GM03348 (cell line): ENCODE data around the gene PTPN3.
A peak's percentile ranks its signal among the peaks of the same experiment; 100 is the strongest.

Experiments used
- DNase-seq: peaks from one replicate; pipeline ENCODE4 v3.0.0; 2012; ENCODE audit warnings: low spot score

Gene PTPN3

DNA sequence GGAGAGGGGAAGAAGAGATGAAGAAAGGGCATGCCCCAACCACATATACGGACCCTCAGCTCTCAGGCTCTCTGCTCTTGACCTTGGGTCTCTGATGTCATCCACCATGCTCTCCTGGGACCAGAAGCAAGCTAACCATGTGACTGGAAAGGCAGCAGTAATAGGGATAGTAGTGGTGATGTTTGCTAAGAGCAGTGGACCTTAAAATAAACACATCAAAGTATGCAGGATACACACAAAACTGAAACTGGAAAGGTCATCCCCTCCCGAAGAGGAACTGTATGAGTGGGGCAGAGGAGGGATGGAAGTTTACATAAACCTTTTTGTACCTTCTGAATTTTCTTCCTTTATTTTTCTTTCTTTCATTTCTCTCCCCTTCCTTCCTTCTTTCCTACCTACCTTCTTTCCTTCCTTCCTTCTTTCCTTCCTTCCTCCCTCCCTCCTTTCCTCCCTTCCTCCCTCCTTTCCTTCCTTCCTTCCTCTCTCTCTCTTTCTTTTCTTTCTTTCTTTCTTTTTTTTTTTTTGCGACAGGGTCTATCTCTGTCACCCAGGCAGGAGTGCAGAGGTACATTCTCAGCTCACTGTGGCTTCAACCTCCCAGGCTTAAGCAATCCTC, 8.1 kb upstream of the PTPN3 start:
- no peak for DNase-seq

DNA sequence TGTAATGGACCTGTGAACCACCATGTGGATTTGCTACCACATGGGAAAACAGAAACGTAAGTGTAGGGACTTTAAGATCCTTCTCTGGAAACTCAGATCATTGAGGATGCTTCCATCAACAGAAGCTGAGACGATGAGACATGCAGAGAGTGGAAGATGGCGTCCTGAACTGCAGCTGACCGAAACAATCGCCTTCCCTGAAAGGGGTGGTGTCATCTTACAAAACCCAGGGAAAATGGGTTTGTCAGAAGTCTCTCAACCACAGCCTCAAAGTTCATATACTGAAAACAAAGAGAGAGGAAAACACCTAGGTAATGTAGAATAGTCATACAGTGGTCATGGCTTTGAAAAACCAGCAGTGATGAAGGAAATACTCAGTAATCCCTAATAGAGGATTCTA, 6.6 kb upstream of the PTPN3 start:
- DNase-seq = no peak

DNA sequence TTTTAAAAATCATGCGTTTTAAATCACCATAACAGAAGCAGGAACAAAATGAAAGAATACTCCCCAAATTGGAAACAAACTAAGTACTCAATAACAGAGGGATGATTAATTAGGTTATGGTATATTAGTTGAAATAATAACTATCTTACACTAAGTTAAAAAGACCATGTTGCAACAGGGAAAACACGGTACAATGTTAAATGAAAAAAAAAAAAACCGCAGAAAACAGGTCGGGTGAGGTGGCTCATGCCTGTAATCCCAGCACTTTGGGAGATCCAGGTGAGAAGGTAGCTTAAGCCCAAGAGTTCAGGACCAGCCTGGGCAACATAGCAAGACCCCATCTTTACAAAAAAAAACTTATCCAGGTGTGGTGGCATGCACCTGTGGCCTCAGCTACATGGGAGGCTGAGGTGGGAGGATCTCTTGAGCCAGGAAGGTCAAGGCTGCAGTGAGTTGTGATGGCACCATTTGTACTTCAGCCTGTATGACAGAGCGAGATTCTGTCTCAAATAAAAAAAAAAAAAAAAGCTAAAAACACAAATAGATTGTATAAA, 2.4 kb upstream of the PTPN3 start:
- DNase-seq = no peak

DNA sequence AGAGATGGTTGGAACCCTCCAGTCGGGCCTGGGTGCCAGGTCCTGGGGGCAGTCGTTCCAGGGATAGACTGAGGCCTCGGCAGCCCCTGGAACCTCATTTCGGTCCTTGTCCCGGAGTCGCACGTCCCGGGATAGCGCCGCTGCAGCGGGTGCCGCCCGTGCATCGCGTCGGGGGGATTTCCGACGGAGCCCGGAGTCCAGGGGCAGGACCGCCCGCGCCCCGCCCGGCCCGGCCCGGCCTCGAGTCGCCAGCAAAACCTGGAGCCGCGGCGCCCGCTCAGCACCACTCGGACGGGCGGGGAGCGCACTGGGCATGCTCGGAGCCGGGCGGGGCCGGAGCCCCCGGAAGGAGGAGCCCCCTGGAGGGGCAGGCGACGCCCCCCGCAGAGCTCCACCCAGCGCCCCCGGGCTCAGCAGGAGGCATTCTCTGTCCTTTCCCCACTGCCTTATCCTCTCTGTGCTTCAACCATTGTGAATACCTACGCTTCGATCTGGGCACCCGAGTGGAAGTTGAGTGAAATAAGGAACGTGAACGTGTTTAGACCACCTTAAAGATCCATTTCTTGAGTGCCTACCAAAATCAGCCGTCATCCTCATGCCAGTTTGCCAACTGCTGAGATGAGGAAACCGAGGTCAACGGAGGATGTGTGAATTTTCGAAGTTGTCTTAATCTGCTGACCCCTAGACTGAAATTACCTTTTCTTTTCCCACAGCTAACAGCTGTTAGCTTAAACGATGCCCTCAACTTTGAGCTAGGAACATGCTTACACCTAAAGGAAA, 1.7 kb upstream of the PTPN3 start:
- peak; percentile 27 for DNase-seq

DNA sequence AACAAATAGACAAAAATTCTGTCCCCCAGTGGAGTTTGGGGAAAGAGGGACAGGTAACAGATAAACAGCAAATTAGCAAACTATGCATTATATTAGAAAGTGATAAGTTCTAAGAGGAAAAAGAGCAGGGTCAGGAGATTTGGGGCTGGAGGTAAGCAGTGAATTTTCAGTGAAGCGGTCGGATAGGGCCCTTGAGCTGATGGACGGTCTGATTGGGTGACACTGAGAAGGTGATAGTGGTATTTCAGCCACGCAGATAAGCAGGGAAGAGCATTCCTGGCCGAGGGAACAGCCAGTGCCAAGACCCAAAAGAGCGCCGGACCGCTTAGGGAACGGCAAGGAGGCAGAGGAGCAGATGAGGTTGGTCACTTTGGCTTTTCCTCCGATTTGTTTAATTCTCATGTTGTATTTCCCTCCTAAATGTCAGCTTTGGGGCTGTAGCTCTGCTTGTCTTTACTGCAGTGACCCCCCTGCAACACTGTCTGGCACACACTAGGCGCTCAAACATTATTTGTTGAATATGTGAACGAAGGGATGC, 1.1 kb upstream of the PTPN3 start:
- no peak for DNase-seq

DNA sequence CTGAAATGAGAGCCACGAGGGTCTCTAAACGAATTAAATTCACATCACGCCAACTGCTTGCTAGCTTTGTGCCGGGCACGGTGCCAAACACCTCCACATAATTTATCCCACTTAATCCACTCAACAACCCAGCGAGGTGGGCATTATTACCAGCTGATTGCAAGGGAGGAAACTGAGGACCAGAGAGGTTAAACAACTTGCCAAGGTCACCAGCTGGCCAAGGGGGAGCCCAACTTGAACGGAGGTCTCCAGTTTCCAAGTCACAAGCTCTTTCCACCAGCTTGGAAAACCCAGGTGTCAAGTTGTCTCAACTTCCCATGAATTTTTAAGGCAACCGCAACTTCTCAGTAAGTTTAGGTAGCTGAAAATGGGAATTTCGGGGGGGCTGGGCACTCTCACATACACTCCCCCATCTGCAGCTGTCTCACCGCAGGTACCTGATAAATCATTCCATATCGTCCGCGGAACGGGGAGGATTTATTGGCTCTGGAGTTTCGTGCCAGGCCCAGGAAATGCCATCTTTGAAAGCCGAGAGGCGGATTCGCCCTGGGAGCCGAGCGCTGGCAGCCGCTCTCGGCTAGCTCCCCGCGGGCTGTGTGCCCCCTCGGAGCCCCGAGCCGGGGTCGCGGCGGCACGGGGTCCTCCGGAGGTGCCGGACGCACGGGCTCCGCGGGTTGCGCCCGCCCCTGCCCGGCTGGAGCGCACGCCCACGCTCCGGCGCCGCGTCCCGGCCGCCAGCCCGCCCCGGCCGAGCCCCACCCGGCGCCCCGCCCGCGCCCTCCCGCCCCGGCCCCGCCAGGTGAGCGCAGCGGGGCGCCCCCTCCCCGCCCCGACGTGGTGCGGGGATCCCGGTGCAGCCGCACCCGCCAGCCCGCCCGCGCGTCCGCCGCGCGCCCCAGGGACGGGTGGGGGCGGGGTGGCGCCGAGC, 617 bp downstream of the PTPN3 start:
- peak; percentile 22 for DNase-seq

DNA sequence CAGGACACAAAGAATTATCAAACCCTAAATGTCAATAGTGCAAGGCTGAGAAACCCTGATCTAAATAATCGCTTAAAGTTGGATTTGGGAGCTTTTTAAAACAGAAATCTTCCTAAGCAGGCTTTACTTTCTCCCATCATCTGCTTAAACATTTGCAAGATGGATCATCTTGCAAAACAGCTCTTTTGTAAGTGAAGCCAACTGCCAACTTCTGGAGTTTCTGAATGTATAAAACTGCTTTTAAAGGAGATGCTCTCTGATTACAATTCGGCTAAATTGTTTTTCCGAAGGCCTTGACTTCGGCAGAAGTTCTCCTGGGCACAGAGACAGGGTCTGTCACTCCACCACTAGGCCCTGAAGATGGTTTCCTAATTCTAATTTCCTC, 1.3 kb downstream of the PTPN3 start:
- no peak for DNase-seq

DNA sequence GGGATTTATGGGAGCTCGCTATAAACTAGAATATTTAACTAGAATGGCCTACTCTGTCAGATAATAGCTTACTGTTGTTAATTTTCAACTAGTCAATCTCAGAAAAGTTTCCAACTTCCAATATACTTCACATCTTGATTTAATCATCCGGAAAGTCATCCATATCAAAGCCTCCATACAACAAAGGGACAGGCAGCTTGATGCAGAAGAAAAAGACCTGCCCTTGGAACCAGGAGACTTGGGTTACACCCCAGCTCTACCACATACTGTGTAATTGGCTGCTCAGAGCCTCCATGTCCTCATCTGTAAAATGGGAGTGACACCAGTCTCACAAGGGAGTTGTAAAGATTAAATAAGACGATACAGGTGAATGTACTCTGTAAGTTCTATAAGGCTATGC, 1.9 kb downstream of the PTPN3 start:
- DNase-seq = no peak

DNA sequence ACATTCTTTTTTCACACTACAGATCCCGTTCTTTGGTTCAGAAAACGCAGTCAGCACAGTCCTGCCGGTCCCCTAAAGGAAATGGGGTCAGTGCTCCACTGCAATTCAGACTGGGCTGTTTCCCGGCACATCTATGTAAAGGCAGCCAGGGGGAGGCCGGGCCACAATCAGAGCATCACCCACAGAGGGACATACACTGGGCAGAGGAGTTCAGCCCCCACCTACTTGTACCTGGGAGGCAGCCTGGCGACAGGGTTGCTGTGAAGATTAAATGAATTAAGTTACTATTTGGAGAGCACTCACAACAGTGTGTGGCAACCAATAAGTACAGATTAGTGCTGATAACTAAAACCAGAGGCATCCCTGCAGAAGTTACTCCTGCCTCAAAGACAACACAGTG, 4.5 kb downstream of the PTPN3 start:
- no peak for DNase-seq

DNA sequence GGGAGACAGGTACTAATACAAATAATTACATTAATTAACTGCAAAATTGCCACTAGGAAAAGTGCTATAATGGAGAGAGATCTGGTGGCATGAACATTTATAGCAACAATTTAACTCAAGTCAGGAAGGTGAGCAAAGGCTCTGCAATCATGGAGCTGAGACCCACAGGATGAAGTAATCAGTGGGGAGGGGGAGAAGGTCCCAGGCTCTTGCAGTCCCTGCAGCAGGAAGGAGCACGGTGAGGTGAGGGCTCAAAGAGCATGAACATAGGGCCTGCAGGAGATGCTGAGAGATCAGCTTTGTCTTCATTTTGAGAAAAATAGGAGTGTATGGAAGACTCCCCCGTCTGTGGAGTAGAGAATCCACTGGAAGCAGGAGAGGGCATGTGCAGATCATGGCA, 6.5 kb downstream of the PTPN3 start:
- DNase-seq = no peak

DNA sequence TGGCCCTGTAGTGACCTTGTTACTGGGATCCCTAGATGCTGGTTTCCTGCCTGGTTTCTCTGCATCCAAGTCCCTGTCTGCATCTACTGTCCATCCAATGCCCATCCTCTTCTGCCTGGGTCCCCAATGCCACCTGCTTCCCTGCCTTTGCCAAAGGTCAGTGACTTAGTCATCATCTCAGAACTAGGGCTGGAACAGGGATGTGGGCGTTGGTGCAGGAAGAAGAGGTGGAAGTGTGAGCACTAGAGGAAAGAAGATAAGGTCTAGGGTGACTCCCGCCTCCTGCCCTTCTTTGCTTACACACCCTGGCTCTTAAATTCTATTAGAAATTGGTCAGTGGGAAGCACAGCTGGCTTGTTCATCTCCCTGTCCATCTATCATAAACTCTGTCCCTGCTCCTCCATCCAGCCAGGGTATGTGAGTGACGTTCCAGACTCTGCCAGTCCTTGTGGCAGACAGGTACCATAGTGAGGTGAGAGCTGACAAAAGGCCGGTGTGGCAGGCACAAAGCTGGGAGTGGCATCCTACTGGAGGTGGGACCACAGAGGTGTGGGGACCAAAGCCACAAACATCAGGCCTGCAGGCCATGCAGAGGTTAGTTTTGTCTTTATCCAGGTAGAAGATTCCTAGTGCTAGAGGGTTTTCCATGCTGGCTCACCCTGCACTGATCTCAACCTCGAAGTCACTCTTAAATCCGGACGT, 9.2 kb downstream of the PTPN3 start:
- no peak for DNase-seq

DNA sequence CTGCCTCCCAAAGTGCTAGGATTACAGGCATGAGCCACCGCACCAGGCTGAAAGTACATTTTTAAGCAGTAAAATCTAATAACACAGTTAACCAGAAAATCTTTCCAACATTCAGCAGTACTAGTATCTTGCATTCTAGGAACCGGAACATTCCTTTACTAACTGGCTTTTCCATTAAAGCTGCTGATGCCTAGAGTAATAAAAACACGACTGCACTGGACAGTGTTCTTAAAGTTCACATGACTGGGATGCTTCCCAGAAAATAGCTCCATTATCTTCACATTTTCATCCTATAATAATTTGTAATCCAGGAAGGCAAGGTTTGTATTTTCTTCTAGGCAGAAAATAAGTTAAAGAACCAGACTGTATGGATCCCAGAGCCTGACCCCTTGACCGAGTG, 9.8 kb downstream of the PTPN3 start:
- no peak for DNase-seq

DNA sequence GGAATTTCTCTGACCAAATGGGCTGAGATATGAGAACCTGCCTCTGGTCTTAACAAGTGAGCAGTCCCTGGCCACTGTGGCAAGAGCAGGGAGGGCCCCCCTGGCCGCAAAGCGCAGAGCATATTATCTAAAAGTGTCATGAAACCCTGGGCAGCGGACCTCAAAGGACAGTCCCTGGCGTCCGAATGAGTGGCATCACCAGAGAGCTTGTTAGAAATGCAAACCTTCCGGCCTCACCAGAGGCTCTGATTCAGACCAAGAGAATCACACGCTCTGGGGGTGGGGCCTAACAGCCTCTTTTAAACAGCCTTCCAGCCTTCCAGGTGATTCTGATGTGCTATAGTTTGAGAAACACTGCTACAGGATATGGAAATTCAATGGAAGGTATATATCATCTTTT, 10.9 kb downstream of the PTPN3 start:
- DNase-seq = no peak

DNA sequence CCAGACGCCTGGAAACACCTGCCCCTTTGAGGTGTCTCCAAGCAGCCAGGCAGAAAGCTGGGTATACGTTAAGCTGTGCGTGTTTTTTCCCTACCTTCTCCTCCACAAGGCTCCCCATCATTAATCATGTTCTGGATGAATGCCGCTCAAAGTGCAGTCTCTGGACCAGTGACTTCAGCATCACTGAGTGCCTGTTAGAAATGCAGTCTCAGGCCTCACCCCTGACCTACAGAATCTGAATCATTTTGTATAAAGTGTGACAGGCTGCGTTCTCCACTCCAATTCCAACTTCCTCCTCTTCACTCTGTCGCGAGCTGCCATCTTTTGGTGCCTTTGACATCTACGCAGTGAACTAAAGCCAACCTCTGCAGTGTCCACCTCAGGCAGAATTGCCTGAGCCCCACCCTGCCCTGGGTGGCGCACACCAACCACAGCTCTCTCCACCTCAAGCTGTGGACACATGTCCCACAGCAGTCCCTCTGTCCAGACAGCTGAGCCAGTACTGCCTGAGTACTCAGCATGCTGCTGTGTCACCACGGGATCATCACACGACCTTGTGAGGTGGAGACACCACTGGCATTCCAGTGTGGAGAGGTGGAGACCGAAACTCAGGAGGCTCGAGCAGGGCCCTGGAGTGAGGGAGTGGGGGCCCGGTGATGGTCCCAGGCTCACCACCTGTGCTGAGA, 14.2 kb downstream of the PTPN3 start:
- no peak for DNase-seq

DNA sequence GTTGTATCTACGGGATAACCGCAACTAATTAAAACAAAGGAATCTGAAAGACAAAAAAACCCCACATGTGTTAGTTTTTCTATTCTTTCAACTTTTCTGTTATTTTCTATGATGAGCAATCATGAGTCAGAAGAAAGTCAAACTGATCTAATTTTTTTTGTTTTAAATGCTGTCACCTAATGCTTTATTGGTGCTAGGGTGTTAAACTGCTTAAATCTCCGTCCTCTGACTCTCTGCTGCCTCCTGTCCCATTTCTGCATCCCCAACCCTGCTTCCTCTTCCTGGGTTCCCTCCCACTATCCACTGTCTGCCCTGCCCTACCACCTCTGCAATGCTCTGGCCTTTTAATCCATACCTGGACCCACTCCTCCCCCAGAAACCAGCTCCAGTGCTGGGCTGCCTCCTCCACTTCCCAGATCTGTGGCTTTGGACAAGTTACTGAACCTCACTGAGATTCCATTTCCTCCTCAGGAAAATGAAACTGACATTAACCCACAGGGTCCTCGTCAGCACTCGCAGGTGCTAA, 15.7 kb downstream of the PTPN3 start:
- DNase-seq = no peak

DNA sequence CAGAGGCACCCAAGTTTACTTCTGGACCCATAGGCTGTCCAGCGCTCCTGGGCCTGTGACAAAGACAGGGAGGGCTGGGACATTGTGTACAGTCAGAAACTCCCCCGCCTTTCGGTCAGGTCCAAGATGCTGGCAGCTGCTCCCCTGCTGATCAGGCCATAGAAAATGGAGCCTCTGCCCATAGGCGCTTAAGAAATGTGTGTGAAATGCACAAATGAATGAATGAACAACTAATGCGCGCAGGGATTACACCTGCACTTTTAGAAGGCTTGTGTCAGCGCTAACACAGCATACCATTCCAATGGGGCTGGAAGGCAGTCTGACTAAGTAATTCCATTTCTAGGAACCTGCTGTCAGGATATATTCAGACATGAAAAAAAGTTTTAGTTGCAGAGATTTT, 16.3 kb downstream of the PTPN3 start:
- DNase-seq = no peak

DNA sequence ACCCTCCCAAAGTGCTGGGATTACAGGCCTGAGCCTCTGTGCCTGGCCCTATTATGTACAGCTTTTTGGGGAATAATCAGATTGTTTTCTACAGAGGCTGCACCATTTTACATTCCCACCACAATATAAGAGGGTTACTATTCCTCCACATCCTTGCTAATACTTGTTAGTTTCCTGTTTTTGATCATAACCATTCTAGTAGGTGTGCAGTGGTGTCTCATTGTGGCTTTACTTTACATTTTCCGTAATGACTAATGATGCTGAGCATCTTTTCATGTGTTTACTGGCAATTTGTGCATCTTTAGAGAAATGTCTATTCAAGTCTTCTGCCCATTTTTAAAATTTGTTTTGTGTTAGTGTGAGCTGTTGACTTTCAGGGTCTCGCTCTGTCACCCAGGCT, 18.3 kb downstream of the PTPN3 start:
- DNase-seq = no peak

DNA sequence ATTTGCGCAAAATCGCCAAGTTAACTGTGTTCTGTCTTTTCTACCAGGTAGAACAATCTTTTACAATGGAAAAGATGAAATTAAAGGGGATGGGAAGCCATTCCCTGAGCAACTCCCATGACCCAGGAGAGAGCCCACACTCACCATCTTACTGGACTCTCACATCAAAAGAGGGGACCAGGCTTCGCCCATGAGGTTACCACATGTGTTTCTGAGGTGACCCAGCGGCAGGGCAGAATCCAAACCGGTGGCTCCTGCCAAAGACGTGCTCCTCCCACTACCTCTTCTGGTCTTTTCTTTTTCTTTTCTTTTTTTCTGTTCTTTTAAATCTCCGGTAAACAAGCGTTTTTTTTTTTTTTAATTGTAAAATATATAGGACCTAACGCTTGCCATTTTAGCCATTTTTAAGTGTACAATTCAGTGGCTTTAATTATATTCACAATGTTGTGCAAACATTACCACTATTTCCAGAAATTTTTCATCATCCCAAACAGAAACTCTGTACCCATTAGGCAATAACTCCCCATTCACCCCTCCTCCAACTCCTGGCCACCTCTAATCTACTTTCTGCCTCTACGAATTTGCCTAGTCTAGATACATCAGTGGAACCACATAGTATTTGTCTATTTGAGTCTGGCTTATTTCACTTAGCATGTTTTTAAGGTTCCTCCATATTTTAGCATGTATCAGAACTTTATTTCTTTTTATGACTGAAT, 19.3 kb downstream of the PTPN3 start:
- DNase-seq = no peak

DNA sequence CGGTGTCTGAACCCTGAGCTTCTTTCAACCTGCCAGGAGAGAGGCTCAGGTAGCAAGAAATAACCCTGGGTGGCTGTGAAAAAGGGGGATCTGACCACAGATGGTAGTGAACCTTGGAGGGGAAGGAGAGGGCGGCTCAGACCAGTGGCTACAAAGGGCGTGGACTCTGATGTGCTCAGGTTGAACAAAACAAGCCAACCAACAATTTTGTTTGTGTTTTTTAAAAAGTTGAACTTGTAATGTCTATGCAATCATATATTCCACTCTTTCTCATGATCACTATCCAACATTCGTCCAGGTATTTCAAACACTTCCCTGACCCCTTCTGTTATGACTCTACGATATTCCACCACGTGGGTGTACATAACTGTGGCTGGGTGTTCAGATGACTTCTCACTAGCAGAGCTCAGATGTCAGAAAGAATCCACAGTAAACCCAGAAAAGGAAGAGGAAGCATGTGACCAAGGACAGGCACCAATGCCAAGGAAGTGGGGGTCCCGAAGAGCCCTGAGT, 20.0 kb downstream of the PTPN3 start:
- DNase-seq = no peak
